ENCODE data around the gene ISOC2. TPM values are rescaled to one million over a fixed set of nuclear protein-coding genes. Genes with fewer than 3 reads are reported as not detected.
"Not testable (repeated sequence)": the region's sequence is repeated elsewhere in the genome, so short reads cannot be mapped to it uniquely, and the experiment has no call there.

Gene ISOC2
- total and polyA plus RNA-seq, 9 donors: 1.4 to 39.4 (median 31.7) TPM

- H3K9me3 ChIP-seq: no peaks in the 10 kb centered on the region
- no peak for DNase-seq
- no peak for TF ChIP-seq POLR2A (IDR thresholded peaks at IDR 0.05)
- no peak for TF ChIP-seq CTCF (IDR thresholded peaks at IDR 0.05)
- no peak for TF ChIP-seq EP300 (IDR thresholded peaks at IDR 0.05)
- H3K36me3 ChIP-seq: no peaks in the 10 kb centered on the region
- H3K27me3 ChIP-seq: no peaks in the 10 kb centered on the region
- no peak overlapping the region for H3K4me3 ChIP-seq
- no peak overlapping the region for H3K27ac ChIP-seq
- WGBS, 3 donors: 1 to 2% (median 1%) methylated on average over 38 to 75 of the region's 80 CpGs
- H3K4me1 ChIP-seq (ENCODE audit: insufficient read depth): peaks cover 7% of the 10 kb centered on the region
- intact Hi-C loops (cut with DNase I): no loop called here
These were observed 10.1 kb downstream of the ISOC2 start for GRCh38 chr19:55451163-55451964.

GRCh38 chr19:55449469-55449868 is 12.0 kb downstream of the ISOC2 start:
- Histone ChIP-seq H3K4me1 (ENCODE audit: insufficient read depth) (peaks cover 7% of the 10 kb centered on the region), H3K27me3 (no peaks in the 10 kb centered on the region), H3K9me3 (no peaks in the 10 kb centered on the region), H3K27ac (no peak overlapping the region), H3K4me3 (no peak overlapping the region), H3K36me3 (no peaks in the 10 kb centered on the region)
- DNase-seq: no peak
- intact Hi-C loops (cut with DNase I): no loop called here
- TF ChIP-seq EP300 (IDR thresholded peaks at IDR 0.05) (no peak), CTCF (IDR thresholded peaks at IDR 0.05) (no peak), POLR2A (IDR thresholded peaks at IDR 0.05) (no peak)
- 21 to 30% (median 28%) methylated on average over 16 of the region's 16 CpGs for WGBS, 3 donors

GRCh38 chr19:55448175-55448490 is 13.3 kb downstream of the ISOC2 start:
- 74 to 82% (median 76%) methylated on average over 5 of the region's 5 CpGs for WGBS, 3 donors
- H3K36me3 ChIP-seq; H3K27ac ChIP-seq; H3K27me3 ChIP-seq; H3K4me3 ChIP-seq; H3K4me1 ChIP-seq (ENCODE audit: insufficient read depth); H3K9me3 ChIP-seq; DNase-seq; intact Hi-C loops (cut with DNase I): not testable (repeated sequence)

GRCh38 chr19:55447421-55448174 is 13.8 kb downstream of the ISOC2 start:
- no peaks in the 10 kb centered on the region for H3K27me3 ChIP-seq
- no peaks in the 10 kb centered on the region for H3K9me3 ChIP-seq
- H3K4me3 ChIP-seq: no peak overlapping the region
- H3K27ac ChIP-seq: no peak overlapping the region
- H3K36me3 ChIP-seq: no peaks in the 10 kb centered on the region
- 26 to 32% (median 26%) methylated on average over 16 of the region's 16 CpGs for WGBS, 3 donors
- no peak for DNase-seq
- intact Hi-C loops (cut with DNase I): no loop called here
- no peak for TF ChIP-seq CTCF (IDR thresholded peaks at IDR 0.05)
- TF ChIP-seq POLR2A (IDR thresholded peaks at IDR 0.05): no peak
- TF ChIP-seq EP300 (IDR thresholded peaks at IDR 0.05): no peak
- peaks cover 6% of the 10 kb centered on the region for H3K4me1 ChIP-seq (ENCODE audit: insufficient read depth)

- no peak for DNase-seq
- H3K4me1 ChIP-seq (ENCODE audit: insufficient read depth): no peaks in the 10 kb centered on the region
- H3K27ac ChIP-seq: no peak overlapping the region
- no peaks in the 10 kb centered on the region for H3K36me3 ChIP-seq
- H3K27me3 ChIP-seq: no peaks in the 10 kb centered on the region
- intact Hi-C loops (cut with DNase I): no loop called here
- H3K4me3 ChIP-seq: no peak overlapping the region
- TF ChIP-seq EP300 (IDR thresholded peaks at IDR 0.05) (no peak), POLR2A (IDR thresholded peaks at IDR 0.05) (no peak), CTCF (IDR thresholded peaks at IDR 0.05) (no peak)
- WGBS, 3 donors: 56 to 69% (median 59%) methylated on average over 8 of the region's 8 CpGs
- no peaks in the 10 kb centered on the region for H3K9me3 ChIP-seq
These were observed 15.4 kb downstream of the ISOC2 start for GRCh38 chr19:55446060-55446459.
